Urothelium cell line (cell line): Measurements from ENCODE around the gene KIAA1958.
"Not testable (repeated sequence)": the region's sequence is repeated elsewhere in the genome, so short reads cannot be mapped to it uniquely, and the experiment has no call there.

Experiments
- DNase-seq: peaks from one replicate; pipeline ENCODE4 v3.0.0; 2011; ENCODE audit warnings: low spot score, mixed read lengths
- FAIRE-seq: peaks from 2 replicates; lab custom pipeline; 2011; peaks lifted over from hg19 to GRCh38; lab: Jason Lieb, UNC

KIAA1958 gene

GRCh38 chr9:112586599-112587155 lies 100.0 kb downstream of the KIAA1958 start:
- DNase-seq, result no peak
- no peak for FAIRE-seq

GRCh38 chr9:112591875-112592274 lies 105.2 kb downstream of the KIAA1958 start:
- not testable (repeated sequence) for FAIRE-seq

GRCh38 chr9:112599732-112600131 lies 113.1 kb downstream of the KIAA1958 start:
- DNase-seq (no peak), FAIRE-seq (no peak)

More at GRCh38 chr9:112591875-112592274, 105.2 kb downstream of the KIAA1958 start:
- DNase-seq, result not testable (repeated sequence)

GRCh38 chr9:112601636-112602035 lies 115.0 kb downstream of the KIAA1958 start:
- FAIRE-seq, result no peak
- DNase-seq, result no peak

GRCh38 chr9:112604790-112605189 lies 118.2 kb downstream of the KIAA1958 start:
- DNase-seq (no peak), FAIRE-seq (no peak)

GRCh38 chr9:112605518-112605917 lies 118.9 kb downstream of the KIAA1958 start:
- FAIRE-seq (no peak), DNase-seq (no peak)

- DNase-seq (no peak), FAIRE-seq (no peak)
Measured at GRCh38 chr9:112605963-112606699, 119.5 kb downstream of the KIAA1958 start.

GRCh38 chr9:112608851-112609250 lies 122.2 kb downstream of the KIAA1958 start:
- FAIRE-seq, result no peak
- no peak for DNase-seq

- no peak for DNase-seq
- no peak for FAIRE-seq
Measured at GRCh38 chr9:112615584-112616266, 129.1 kb downstream of the KIAA1958 start.

- no peak for FAIRE-seq
- DNase-seq, result no peak
Measured at GRCh38 chr9:112617371-112617770, 130.7 kb downstream of the KIAA1958 start.

- FAIRE-seq, result no peak
- DNase-seq, result no peak
Measured at GRCh38 chr9:112618385-112619009, 131.9 kb downstream of the KIAA1958 start.

- DNase-seq, result no peak
- no peak for FAIRE-seq
Measured at GRCh38 chr9:112620388-112620787, 133.8 kb downstream of the KIAA1958 start.

- DNase-seq, result no peak
- no peak for FAIRE-seq
Measured at GRCh38 chr9:112621018-112621655, 134.5 kb downstream of the KIAA1958 start.

GRCh38 chr9:112623198-112623597 lies 136.6 kb downstream of the KIAA1958 start:
- DNase-seq, result no peak
- no peak for FAIRE-seq

- no peak for FAIRE-seq
Measured at GRCh38 chr9:112624711-112625707, 138.4 kb downstream of the KIAA1958 start.

GRCh38 chr9:112629671-112630485 lies 143.3 kb downstream of the KIAA1958 start:
- DNase-seq (no peak), FAIRE-seq (no peak)

More at GRCh38 chr9:112624711-112625707, 138.4 kb downstream of the KIAA1958 start:
- no peak for DNase-seq

- FAIRE-seq, result no peak
- no peak for DNase-seq
Measured at GRCh38 chr9:112631313-112632070, 144.9 kb downstream of the KIAA1958 start.

- no peak for DNase-seq
- FAIRE-seq, result no peak
Measured at GRCh38 chr9:112640311-112640710, 153.7 kb downstream of the KIAA1958 start.
